Fibroblast of the aortic adventitia (primary cell): Measurements from ENCODE around the gene STH. TPM values are rescaled to one million over a fixed set of nuclear protein-coding genes. Genes with fewer than 3 reads are reported as not detected.
A peak's percentile ranks its signal among the peaks of the same experiment; 100 is the strongest.

Experiments used
- DNase-seq: peaks from one replicate; pipeline ENCODE4 v3.0.0-alpha.2; 2010; ENCODE audit warnings: low read depth
- H3K4me3 ChIP-seq: 2 replicates; pipeline ENCODE4 v1.5.1; 2011; ENCODE audit warnings: low read depth, mild to moderate bottlenecking, control low read depth, low read length, moderate library complexity
- CTCF ChIP-seq: IDR thresholded peaks from 2 replicates; pipeline ENCODE4 v1.5.1; 2011; ENCODE audit warnings: mild to moderate bottlenecking, low read length, control low read depth, inconsistent platforms; ENCODE audit not compliant: insufficient read depth
- total RNA-seq: library from RNA; depleted of rRNA; stranded (reverse); fragments of >200 nt; gene quantifications from 2 replicates; pipeline ENCODE4 v1.2.3, GENCODE V29; 2012; ENCODE audit warnings: low replicate concordance

Gene STH
- total RNA-seq, 1 donor = not detected

DNA sequence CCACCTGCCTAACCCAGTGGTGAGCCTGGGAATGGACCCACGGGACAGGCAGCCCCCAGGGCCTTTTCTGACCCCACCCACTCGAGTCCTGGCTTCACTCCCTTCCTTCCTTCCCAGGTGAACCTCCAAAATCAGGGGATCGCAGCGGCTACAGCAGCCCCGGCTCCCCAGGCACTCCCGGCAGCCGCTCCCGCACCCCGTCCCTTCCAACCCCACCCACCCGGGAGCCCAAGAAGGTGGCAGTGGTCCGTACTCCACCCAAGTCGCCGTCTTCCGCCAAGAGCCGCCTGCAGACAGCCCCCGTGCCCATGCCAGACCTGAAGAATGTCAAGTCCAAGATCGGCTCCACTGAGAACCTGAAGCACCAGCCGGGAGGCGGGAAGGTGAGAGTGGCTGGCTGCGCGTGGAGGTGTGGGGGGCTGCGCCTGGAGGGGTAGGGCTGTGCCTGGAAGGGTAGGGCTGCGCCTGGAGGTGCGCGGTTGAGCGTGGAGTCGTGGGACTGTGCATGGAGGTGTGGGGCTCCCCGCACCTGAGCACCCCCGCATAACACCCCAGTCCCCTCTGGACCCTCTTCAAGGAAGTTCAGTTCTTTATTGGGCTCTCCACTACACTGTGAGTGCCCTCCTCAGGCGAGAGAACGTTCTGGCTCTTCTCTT lies 2.6 kb upstream of the STH start:
- TF ChIP-seq CTCF = no peak
- no peak for DNase-seq
- H3K4me3 ChIP-seq = no peak overlapping the region

GRCh38 chr17:45997166-45997565 lies 1.9 kb upstream of the STH start:
- H3K4me3 ChIP-seq = no peak overlapping the region
- TF ChIP-seq CTCF = no peak
- no peak for DNase-seq

GRCh38 chr17:45997624-45998023 lies 1.4 kb upstream of the STH start:
- no peak for TF ChIP-seq CTCF
- H3K4me3 ChIP-seq = no peak overlapping the region
- peak; percentile 49 for DNase-seq

DNA sequence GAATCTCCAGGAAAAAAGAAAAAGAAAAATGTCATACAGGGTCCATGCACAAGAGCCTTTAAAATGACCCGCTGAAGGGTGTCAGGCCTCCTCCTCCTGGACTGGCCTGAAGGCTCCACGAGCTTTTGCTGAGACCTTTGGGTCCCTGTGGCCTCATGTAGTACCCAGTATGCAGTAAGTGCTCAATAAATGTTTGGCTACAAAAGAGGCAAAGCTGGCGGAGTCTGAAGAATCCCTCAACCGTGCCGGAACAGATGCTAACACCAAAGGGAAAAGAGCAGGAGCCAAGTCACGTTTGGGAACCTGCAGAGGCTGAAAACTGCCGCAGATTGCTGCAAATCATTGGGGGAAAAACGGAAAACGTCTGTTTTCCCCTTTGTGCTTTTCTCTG lies 845 bp downstream of the STH start:
- H3K4me3 ChIP-seq = no peak overlapping the region
- DNase-seq = no peak
- TF ChIP-seq CTCF = no peak

- no peak for DNase-seq
- H3K4me3 ChIP-seq = no peak overlapping the region
- no peak for TF ChIP-seq CTCF
Observed at GRCh38 chr17:46000292-46000691, 1.2 kb downstream of the STH start.

- no peak for TF ChIP-seq CTCF
- no peak overlapping the region for H3K4me3 ChIP-seq
- no peak for DNase-seq
Observed at GRCh38 chr17:46000757-46001156, 1.7 kb downstream of the STH start.
